Measurements from ENCODE around the gene RNF31.

The RNF31 gene

GRCh38 chr14:24110523-24110922 is 36.8 kb upstream of the RNF31 start:
- TF ChIP-seq CTCF (IDR thresholded peaks at IDR 0.05; ENCODE audit: borderline replicate concordance, control extremely low read depth, extremely low read depth, insufficient read depth, missing control alignments): no peak
- no peak for DNase-seq (ENCODE audit: low spot score)
- in situ Hi-C loops (cut with MboI; ENCODE audit: low sequenced_read_pairs, unreplicated experiment): no loop called here

DNA sequence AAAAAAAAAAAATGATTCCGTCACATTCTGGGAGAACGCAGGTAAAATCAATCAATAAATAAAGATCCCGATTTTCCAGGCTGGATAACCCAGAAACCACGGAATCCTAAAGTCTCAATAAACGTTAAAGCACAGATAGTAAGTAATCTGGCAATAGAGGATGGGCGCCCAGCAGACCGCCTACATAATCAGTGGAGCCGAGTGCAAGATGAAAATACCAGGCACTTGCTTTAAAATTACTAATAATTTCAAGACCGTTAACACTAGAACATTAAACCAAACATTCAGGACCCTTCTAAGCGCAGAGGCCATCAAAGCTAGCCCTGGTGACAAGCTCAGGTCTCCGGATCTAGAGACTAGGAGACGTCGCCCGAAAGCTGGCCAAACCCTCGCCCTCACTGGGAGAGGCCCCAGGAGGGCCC is 33.9 kb upstream of the RNF31 start:
- no peak for TF ChIP-seq CTCF (IDR thresholded peaks at IDR 0.05; ENCODE audit: borderline replicate concordance, control extremely low read depth, extremely low read depth, insufficient read depth, missing control alignments)
- in situ Hi-C loops (cut with MboI; ENCODE audit: low sequenced_read_pairs, unreplicated experiment): no loop called here
- DNase-seq (ENCODE audit: low spot score): no peak

- TF ChIP-seq CTCF (IDR thresholded peaks at IDR 0.05; ENCODE audit: borderline replicate concordance, control extremely low read depth, extremely low read depth, insufficient read depth, missing control alignments): no peak
- in situ Hi-C loops (cut with MboI; ENCODE audit: low sequenced_read_pairs, unreplicated experiment): no loop called here
- peak; percentile 85 for DNase-seq (ENCODE audit: low spot score)
Measured at GRCh38 chr14:24113801-24114531, 33.3 kb upstream of the RNF31 start.

- TF ChIP-seq CTCF (IDR thresholded peaks at IDR 0.05; ENCODE audit: borderline replicate concordance, control extremely low read depth, extremely low read depth, insufficient read depth, missing control alignments): no peak
- peak; percentile 98 for DNase-seq (ENCODE audit: low spot score)
- in situ Hi-C loops (cut with MboI; ENCODE audit: low sequenced_read_pairs, unreplicated experiment): no loop called here
Measured at GRCh38 chr14:24114532-24115421, 32.5 kb upstream of the RNF31 start, which contains the start of the genes DCAF11 and NRL. Gene DCAF11, plus strand, starts transcription at chr14:24114777. Its CDS starts 818 bp downstream, at chr14:24115595. Gene NRL, minus strand, starts transcription at chr14:24114949. Its CDS starts 32,101 bp downstream, at chr14:24082848.

GRCh38 chr14:24115422-24116127 is 31.7 kb upstream of the RNF31 start:
- no peak for TF ChIP-seq CTCF (IDR thresholded peaks at IDR 0.05; ENCODE audit: borderline replicate concordance, control extremely low read depth, extremely low read depth, insufficient read depth, missing control alignments)
- in situ Hi-C loops (cut with MboI; ENCODE audit: low sequenced_read_pairs, unreplicated experiment): no loop called here
- DNase-seq (ENCODE audit: low spot score): no peak
